Hepatocyte (in vitro differentiated cells): Measurements from ENCODE around the gene PTGER2. TPM values are rescaled to one million over a fixed set of nuclear protein-coding genes. Genes with fewer than 3 reads are reported as not detected.
A peak's percentile ranks its signal among the peaks of the same experiment; 100 is the strongest.

Experiments
- DNase-seq: peaks from one replicate; pipeline ENCODE4 v3.0.0-alpha.2; 2016; ENCODE audit warnings: low spot score
- H2AFZ ChIP-seq: fragments of 200-600 bp; sonication (generic); 2 replicates; pipeline ENCODE4 v1.6.0; 2016; ENCODE audit warnings: antibody characterized with exemption, mild to moderate bottlenecking
- H3K27ac ChIP-seq: fragments of 200-600 bp; sonication (generic); 2 replicates; pipeline ENCODE4 v1.5.1; 2016; ENCODE audit warnings: mild to moderate bottlenecking
- H3K27me3 ChIP-seq: fragments of 200-600 bp; sonication (generic); 2 replicates; pipeline ENCODE4 v1.6.1; 2016
- H3K36me3 ChIP-seq: fragments of 200-600 bp; sonication (generic); replicated peaks from 2 replicates; pipeline ENCODE4 v1.5.1; 2016; ENCODE audit warnings: low read depth; ENCODE audit not compliant: insufficient read depth
- H3K4me1 ChIP-seq: fragments of 200-600 bp; sonication (generic); 2 replicates; pipeline ENCODE4 v1.5.1; 2016; ENCODE audit warnings: mild to moderate bottlenecking, moderate library complexity; ENCODE audit not compliant: insufficient read depth
- H3K4me2 ChIP-seq: fragments of 200-600 bp; sonication (generic); 2 replicates; pipeline ENCODE4 v1.6.0; 2016
- H3K4me3 ChIP-seq: fragments of 200-600 bp; sonication (generic); 2 replicates; pipeline ENCODE4 v1.5.1; 2016; ENCODE audit warnings: mild to moderate bottlenecking
- H3K79me2 ChIP-seq: fragments of 200-600 bp; sonication (generic); 2 replicates; pipeline ENCODE4 v1.6.0; 2017; ENCODE audit warnings: mild to moderate bottlenecking
- H3K9me2 ChIP-seq: fragments of 200-600 bp; sonication (generic); replicated peaks from 2 replicates; pipeline ENCODE4 v1.6.0; 2017; ENCODE audit warnings: mild to moderate bottlenecking; ENCODE audit not compliant: insufficient read depth
- H3K9me3 ChIP-seq: fragments of 200-600 bp; sonication (generic); 2 replicates; pipeline ENCODE4 v1.5.1; 2016; ENCODE audit warnings: low read depth, mild to moderate bottlenecking
- H4K20me1 ChIP-seq: fragments of 200-600 bp; sonication (generic); 2 replicates; pipeline ENCODE4 v1.6.0; 2016; ENCODE audit warnings: mild to moderate bottlenecking; ENCODE audit not compliant: insufficient read depth, poor library complexity, severe bottlenecking
- CTCF ChIP-seq: fragments of 200-600 bp; sonication (generic); IDR thresholded peaks from 2 replicates; pipeline ENCODE4 v1.5.1; 2016; ENCODE audit warnings: antibody characterized with exemption, mild to moderate bottlenecking; ENCODE audit not compliant: poor library complexity
- EZH2 ChIP-seq: fragments of 200-600 bp; sonication (generic); IDR thresholded peaks from 2 replicates; pipeline ENCODE4 v1.6.1; 2016; ENCODE audit warnings: antibody characterized with exemption, mild to moderate bottlenecking, borderline replicate concordance
- EZH2phosphoT487 ChIP-seq: fragments of 200-600 bp; sonication (generic); IDR thresholded peaks from one replicate; pipeline ENCODE4 v1.6.1; 2018; ENCODE audit warnings: antibody characterized with exemption, mild to moderate bottlenecking, low read depth, moderate library complexity; ENCODE audit not compliant: unreplicated experiment, severe bottlenecking
- WGBS: methylation state at CpG from one replicate; pipeline ENCODE4 v1.1.6; 2016; ENCODE audit warnings: low lambda C conversion rate; ENCODE audit errors: missing lambda C conversion rate; 5-methylcytosine and 5-hydroxymethylcytosine counted together
- polyA plus RNA-seq: library from polyadenylated mRNA; unstranded; fragments of >200 nt; fragmentation: Nextera tagmentation; extraction: Ambion mirVana; gene quantifications from 2 replicates; pipeline ENCODE4 v1.2.1, GENCODE V29; 2016
- total RNA-seq: library from RNA; depleted of rRNA; stranded (reverse); fragments of >200 nt; gene quantifications from 2 replicates; pipeline ENCODE4 v1.2.3, GENCODE V29; 2014

PTGER2 gene
- total RNA-seq (18.5 and 18.7 TPM in 2 replicates), polyA plus RNA-seq (43.0 and 49.3 TPM in 2 replicates)

- H3K9me2 ChIP-seq = no peaks in the 10 kb centered on the region
- 1% methylated on average over 56 of the region's 73 CpGs for WGBS
- H3K79me2 ChIP-seq = peaks cover 2% of the 10 kb centered on the region
- no peaks in the 10 kb centered on the region for H4K20me1 ChIP-seq
- no peak for TF ChIP-seq CTCF
- TF ChIP-seq EZH2 = no peak
- TF ChIP-seq EZH2phosphoT487 = no peak
- peak within 1 kb of the TSS; percentile 52 for H3K4me3 ChIP-seq
- H3K36me3 ChIP-seq = no peaks in the 10 kb centered on the region
- peaks cover 8% of the 10 kb centered on the region for H3K4me1 ChIP-seq
- peak within 1 kb of the TSS; percentile 96 for H3K4me2 ChIP-seq
- peak; percentile 86 for DNase-seq
- H3K27ac ChIP-seq = peak within 1 kb of the TSS; percentile 18
- H3K9me3 ChIP-seq = no peaks in the 10 kb centered on the region
- H3K27me3 ChIP-seq = peaks cover 20% of the 10 kb centered on the region
- peak within 1 kb of the TSS; percentile 55 for H2AFZ ChIP-seq
Observed at GRCh38 chr14:52313903-52314594, at the start of gene PTGER2. Gene PTGER2 (plus strand): TSS chr14:52314312. CDS start chr14:52314549, 237 bp downstream.

GRCh38 chr14:52265253-52265652 lies 48.9 kb upstream of the PTGER2 start:
- DNase-seq = no peak
- H4K20me1 ChIP-seq = no peaks in the 10 kb centered on the region
- H2AFZ ChIP-seq = no peak overlapping the region
- no peaks in the 10 kb centered on the region for H3K9me2 ChIP-seq
- 73% methylated on average over 5 of the region's 5 CpGs for WGBS
- TF ChIP-seq EZH2 = no peak
- TF ChIP-seq EZH2phosphoT487 = no peak
- TF ChIP-seq CTCF = no peak
- H3K9me3 ChIP-seq = no peaks in the 10 kb centered on the region
- H3K79me2 ChIP-seq = no peaks in the 10 kb centered on the region
- H3K4me3 ChIP-seq = no peak overlapping the region
- no peak overlapping the region for H3K27ac ChIP-seq
- no peaks in the 10 kb centered on the region for H3K36me3 ChIP-seq
- peaks cover 8% of the 10 kb centered on the region for H3K4me1 ChIP-seq
- peaks cover 38% of the 10 kb centered on the region for H3K27me3 ChIP-seq
- no peak overlapping the region for H3K4me2 ChIP-seq

- Histone ChIP-seq H3K9me2 (no peaks in the 10 kb centered on the region), H3K4me1 (peaks cover 8% of the 10 kb centered on the region), H3K36me3 (no peaks in the 10 kb centered on the region), H3K4me3 (no peak overlapping the region), H3K4me2 (no peak overlapping the region), H2AFZ (no peak overlapping the region), H3K27ac (no peak overlapping the region), H3K79me2 (no peaks in the 10 kb centered on the region), H3K9me3 (no peaks in the 10 kb centered on the region), H3K27me3 (peaks cover 46% of the 10 kb centered on the region), H4K20me1 (no peaks in the 10 kb centered on the region)
- TF ChIP-seq CTCF (no peak), EZH2 (no peak), EZH2phosphoT487 (no peak)
- DNase-seq = no peak
- WGBS = 75% methylated on average over 3 of the region's 3 CpGs
Observed at GRCh38 chr14:52266179-52266578, 47.9 kb upstream of the PTGER2 start.
